ENCODE data around the gene PTPN6. TPM values are rescaled to one million over a fixed set of nuclear protein-coding genes. Genes with fewer than 3 reads are reported as not detected.

Gene PTPN6
- total and polyA plus RNA-seq, 2 donors (not counting 1 experiment from before 2014, with no cell fraction given), result 0.06 TPM; not detected in 1

- Histone ChIP-seq H3K27ac (ENCODE audit: insufficient read depth, low read length) (no peak overlapping the region), H2AFZ (ENCODE audit: low read length) (no peak overlapping the region), H3K4me1 (ENCODE audit: control insufficient read depth, extremely low read depth, insufficient read depth, low read length) (no peaks in the 10 kb centered on the region), H3K36me3 (ENCODE audit: control insufficient read depth, insufficient read depth, low read length) (no peaks in the 10 kb centered on the region), H3K4me2 (ENCODE audit: extremely low read depth, insufficient read depth, low read length) (no peak overlapping the region), H3K4me3 (replicated peaks in 1 of 4; ENCODE audit: control extremely low read depth in 1 of 4, insufficient read depth in 1 of 4, low read depth in 3 of 4, low read length in 4 of 4) (no peak overlapping the region), H3K9ac (ENCODE audit: insufficient read depth, low read length) (no peak overlapping the region), H3K9me3 (ENCODE audit: control insufficient read depth, insufficient read depth, low read depth, low read length) (no peaks in the 10 kb centered on the region), H3K27me3 (ENCODE audit: control insufficient read depth, insufficient read depth, low read length) (no peaks in the 10 kb centered on the region), H4K20me1 (ENCODE audit: control insufficient read depth, extremely low read depth, insufficient read depth, low read length) (no peaks in the 10 kb centered on the region), H3K79me2 (ENCODE audit: control insufficient read depth, insufficient read depth, low read length) (no peaks in the 10 kb centered on the region)
- DNase-seq (ENCODE audit: low read depth in 2 of 2), result no peak
- TF ChIP-seq EZH2 (IDR thresholded peaks at IDR 0.05; ENCODE audit: low read length, missing control alignments), result no peak
- no peak for TF ChIP-seq CTCF (conservative IDR thresholded peaks at IDR 0.05 in 1 of 2, IDR thresholded peaks at IDR 0.05 in 1 of 2; ENCODE audit: low read depth in 1 of 2, low read length in 2 of 2)
Measured at GRCh38 chr12:6998715-6999451, 47.7 kb downstream of the PTPN6 start.

- TF ChIP-seq EZH2 (IDR thresholded peaks at IDR 0.05; ENCODE audit: low read length, missing control alignments) (no peak), CTCF (conservative IDR thresholded peaks at IDR 0.05 in 1 of 2, IDR thresholded peaks at IDR 0.05 in 1 of 2; ENCODE audit: low read depth in 1 of 2, low read length in 2 of 2) (no peak)
- no peak overlapping the region for H3K9ac ChIP-seq (ENCODE audit: insufficient read depth, low read length)
- no peaks in the 10 kb centered on the region for H3K79me2 ChIP-seq (ENCODE audit: control insufficient read depth, insufficient read depth, low read length)
- no peak for DNase-seq (ENCODE audit: low read depth in 2 of 2)
- no peak overlapping the region for H2AFZ ChIP-seq (ENCODE audit: low read length)
- H3K9me3 ChIP-seq (ENCODE audit: control insufficient read depth, insufficient read depth, low read depth, low read length), result no peaks in the 10 kb centered on the region
- H4K20me1 ChIP-seq (ENCODE audit: control insufficient read depth, extremely low read depth, insufficient read depth, low read length), result no peaks in the 10 kb centered on the region
- H3K4me2 ChIP-seq (ENCODE audit: extremely low read depth, insufficient read depth, low read length), result no peak overlapping the region
- H3K27ac ChIP-seq (ENCODE audit: insufficient read depth, low read length), result no peak overlapping the region
- H3K4me3 ChIP-seq (replicated peaks in 1 of 4; ENCODE audit: control extremely low read depth in 1 of 4, insufficient read depth in 1 of 4, low read depth in 3 of 4, low read length in 4 of 4), result no peak overlapping the region
- no peaks in the 10 kb centered on the region for H3K4me1 ChIP-seq (ENCODE audit: control insufficient read depth, extremely low read depth, insufficient read depth, low read length)
- H3K36me3 ChIP-seq (ENCODE audit: control insufficient read depth, insufficient read depth, low read length), result no peaks in the 10 kb centered on the region
- H3K27me3 ChIP-seq (ENCODE audit: control insufficient read depth, insufficient read depth, low read length), result no peaks in the 10 kb centered on the region
Measured at GRCh38 chr12:7001921-7002591, 50.9 kb downstream of the PTPN6 start.

GRCh38 chr12:7004287-7004803, 53.2 kb downstream of the PTPN6 start:
- Histone ChIP-seq H3K79me2 (ENCODE audit: control insufficient read depth, insufficient read depth, low read length) (no peaks in the 10 kb centered on the region), H3K4me2 (ENCODE audit: extremely low read depth, insufficient read depth, low read length) (no peak overlapping the region), H2AFZ (ENCODE audit: low read length) (no peak overlapping the region), H3K9ac (ENCODE audit: insufficient read depth, low read length) (no peak overlapping the region), H3K36me3 (ENCODE audit: control insufficient read depth, insufficient read depth, low read length) (no peaks in the 10 kb centered on the region), H3K27me3 (ENCODE audit: control insufficient read depth, insufficient read depth, low read length) (no peaks in the 10 kb centered on the region), H3K4me1 (ENCODE audit: control insufficient read depth, extremely low read depth, insufficient read depth, low read length) (no peaks in the 10 kb centered on the region), H3K9me3 (ENCODE audit: control insufficient read depth, insufficient read depth, low read depth, low read length) (no peaks in the 10 kb centered on the region), H3K27ac (ENCODE audit: insufficient read depth, low read length) (no peak overlapping the region), H4K20me1 (ENCODE audit: control insufficient read depth, extremely low read depth, insufficient read depth, low read length) (no peaks in the 10 kb centered on the region), H3K4me3 (replicated peaks in 1 of 4; ENCODE audit: control extremely low read depth in 1 of 4, insufficient read depth in 1 of 4, low read depth in 3 of 4, low read length in 4 of 4) (no peak overlapping the region)
- DNase-seq (ENCODE audit: low read depth in 2 of 2), result no peak
- TF ChIP-seq CTCF (conservative IDR thresholded peaks at IDR 0.05 in 1 of 2, IDR thresholded peaks at IDR 0.05 in 1 of 2; ENCODE audit: low read depth in 1 of 2, low read length in 2 of 2), result no peak
- no peak for TF ChIP-seq EZH2 (IDR thresholded peaks at IDR 0.05; ENCODE audit: low read length, missing control alignments)

Data from fibroblast of lung (primary cell).